ENCODE data around the gene ITGB7.

GRCh38 chr12:53208435-53208834 is 1.4 kb upstream of the ITGB7 start:
- TF ChIP-seq BRD9 (IDR thresholded peaks at IDR 0.05; ENCODE audit: low read depth, partially characterized antibody) (no peak), TEAD4 (IDR thresholded peaks at IDR 0.05; ENCODE audit: low read length) (no peak), TEAD4 (CRISPR knock-in tag; IDR thresholded peaks at IDR 0.05; ENCODE audit: borderline replicate concordance) (no peak), GATA2 (CRISPR knock-in tag; IDR thresholded peaks at IDR 0.05) (no peak), CTCF (IDR thresholded peaks at IDR 0.05 in 2 of 3, conservative IDR thresholded peaks at IDR 0.05 in 1 of 3; ENCODE audit: insufficient read depth in 2 of 3, low read depth in 1 of 3, low read length in 3 of 3) (no peak), RHOXF2B (CRISPR knock-in tag; conservative IDR thresholded peaks at IDR 0.05) (no peak), GABPA (tag; conservative IDR thresholded peaks at IDR 0.05; ENCODE audit: low read depth) (no peak), FOXA3 (CRISPR knock-in tag; conservative IDR thresholded peaks at IDR 0.05 in 1 of 2, IDR thresholded peaks at IDR 0.05 in 1 of 2) (peak in 1 of 2 experiments; percentile 42; a peak in 1 of 4 replicates), XRCC4 (IDR thresholded peaks at IDR 0.05; ENCODE audit: extremely low read depth, insufficient read depth, insufficient read length) (no peak), HMGXB4 (CRISPR knock-in tag; IDR thresholded peaks at IDR 0.05) (no peak), NR1H2 (CRISPR knock-in tag; IDR thresholded peaks at IDR 0.05) (no peak), CCAR2 (IDR thresholded peaks at IDR 0.05; ENCODE audit: low read depth, low read length) (no peak), ATF4 (CRISPR knock-in tag; IDR thresholded peaks at IDR 0.05) (no peak), RBM22 (IDR thresholded peaks at IDR 0.05; ENCODE audit: low read depth, low read length, poor library complexity, severe bottlenecking) (no peak), ETV6 (IDR thresholded peaks at IDR 0.05; ENCODE audit: borderline replicate concordance in 1 of 2, low read depth in 2 of 2, low read length in 1 of 2) (no peak), ETV6 (CRISPR knock-in tag; IDR thresholded peaks at IDR 0.05; ENCODE audit: borderline replicate concordance) (no peak)
